OCI-LY3 (cell line): Measurements from ENCODE around the gene VKORC1.

Experiments
- EZH2phosphoT487 ChIP-seq: fragments of 200-600 bp; shearing (Covaris generic); IDR thresholded peaks from 2 replicates; pipeline ENCODE4 v1.6.1; 2018; ENCODE audit warnings: antibody characterized with exemption, mixed run types, low read depth
- TF ChIP-seq, protein P1 (sequence below): fragments of 200-600, 300-600 bp; sonication (generic); IDR thresholded peaks from 2 replicates; pipeline ENCODE4 v1.5.1; 2014; ENCODE audit warnings: antibody characterized with exemption, low read length, low read depth

DNA sequence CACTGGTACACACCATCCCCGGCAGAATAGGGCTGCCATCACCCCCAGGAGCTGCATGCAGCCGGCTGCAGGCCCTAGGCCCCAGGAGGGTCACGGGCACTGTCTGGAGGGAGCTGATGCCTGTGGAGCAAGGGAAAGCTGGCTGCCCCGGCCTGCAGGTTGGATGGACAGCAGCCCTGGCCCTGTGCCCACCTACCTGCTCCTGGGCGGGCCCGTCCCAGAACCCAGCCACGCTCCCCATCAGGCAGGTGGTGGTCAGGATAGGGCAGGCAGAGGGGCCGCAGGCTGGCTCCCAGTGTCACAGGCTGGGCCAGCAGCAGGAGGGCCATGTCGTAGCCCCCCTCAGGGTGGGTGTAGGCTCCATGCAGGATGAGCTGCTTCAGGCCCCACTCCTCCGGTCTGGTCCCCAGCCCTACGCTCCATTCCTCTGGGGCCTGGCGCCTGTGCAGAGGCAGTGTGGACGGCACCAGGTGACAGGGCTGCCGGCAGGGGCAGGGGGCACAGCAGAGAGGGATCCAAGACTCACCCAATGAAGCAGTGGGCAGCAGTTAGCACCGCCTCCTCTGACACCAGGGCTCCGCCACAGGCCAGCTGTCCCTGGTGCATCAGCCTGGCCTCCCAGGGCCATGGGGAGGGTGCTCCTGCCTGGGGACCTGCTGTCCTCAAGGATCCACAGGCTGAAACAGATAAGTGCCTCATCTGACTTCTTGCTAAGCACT lies 9.9 kb downstream of the VKORC1 start:
- TF ChIP-seq, protein P1, sequence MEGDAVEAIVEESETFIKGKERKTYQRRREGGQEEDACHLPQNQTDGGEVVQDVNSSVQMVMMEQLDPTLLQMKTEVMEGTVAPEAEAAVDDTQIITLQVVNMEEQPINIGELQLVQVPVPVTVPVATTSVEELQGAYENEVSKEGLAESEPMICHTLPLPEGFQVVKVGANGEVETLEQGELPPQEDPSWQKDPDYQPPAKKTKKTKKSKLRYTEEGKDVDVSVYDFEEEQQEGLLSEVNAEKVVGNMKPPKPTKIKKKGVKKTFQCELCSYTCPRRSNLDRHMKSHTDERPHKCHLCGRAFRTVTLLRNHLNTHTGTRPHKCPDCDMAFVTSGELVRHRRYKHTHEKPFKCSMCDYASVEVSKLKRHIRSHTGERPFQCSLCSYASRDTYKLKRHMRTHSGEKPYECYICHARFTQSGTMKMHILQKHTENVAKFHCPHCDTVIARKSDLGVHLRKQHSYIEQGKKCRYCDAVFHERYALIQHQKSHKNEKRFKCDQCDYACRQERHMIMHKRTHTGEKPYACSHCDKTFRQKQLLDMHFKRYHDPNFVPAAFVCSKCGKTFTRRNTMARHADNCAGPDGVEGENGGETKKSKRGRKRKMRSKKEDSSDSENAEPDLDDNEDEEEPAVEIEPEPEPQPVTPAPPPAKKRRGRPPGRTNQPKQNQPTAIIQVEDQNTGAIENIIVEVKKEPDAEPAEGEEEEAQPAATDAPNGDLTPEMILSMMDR = no peak
- no peak for TF ChIP-seq EZH2phosphoT487
